Colon (tissue), 2 donors: ENCODE data around the gene NFATC2.

Experiments
- FAIRE-seq: peaks from 2 replicates; lab custom pipeline; 2012; peaks lifted over from hg19 to GRCh38; lab: Jason Lieb, UNC
- donor health status: control.
- donor health status: control.

NFATC2 gene

DNA sequence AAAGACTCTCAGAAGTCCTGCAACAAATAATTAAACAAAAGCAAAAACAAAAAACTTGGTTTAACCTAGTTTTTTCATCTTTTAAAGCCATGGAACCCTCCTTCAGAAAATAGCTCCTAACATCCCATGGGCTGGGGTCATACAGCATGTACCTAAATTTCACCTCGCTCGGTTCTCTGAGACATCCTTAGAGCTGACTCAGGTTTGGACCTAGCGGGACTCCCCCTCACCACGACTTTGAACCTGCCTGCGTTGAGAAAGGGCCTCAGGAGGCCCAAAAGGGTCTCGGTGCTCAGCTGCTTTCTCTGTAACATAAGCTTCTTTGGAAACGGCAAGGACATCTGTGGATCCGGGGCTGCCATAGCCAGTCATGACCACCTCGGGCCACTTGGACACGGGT is 112.8 kb downstream of the NFATC2 start:
- no peak for FAIRE-seq

DNA sequence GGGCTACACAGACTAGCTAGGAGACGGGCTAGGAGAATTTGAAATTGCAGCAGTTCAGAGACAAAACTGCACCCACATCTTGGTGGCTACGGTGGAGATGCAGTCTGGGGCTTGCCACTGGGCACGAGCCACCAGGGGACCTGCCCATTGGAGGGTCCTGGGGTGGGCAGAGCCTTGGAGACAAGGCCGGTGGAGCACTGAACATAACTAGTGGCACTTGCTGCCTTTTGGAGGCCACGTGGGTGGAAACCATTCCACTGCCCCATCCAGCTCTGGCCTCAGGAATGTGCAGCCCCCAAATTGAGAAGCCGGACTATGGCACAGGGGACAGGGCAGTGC is 113.4 kb downstream of the NFATC2 start:
- no peak for FAIRE-seq

DNA sequence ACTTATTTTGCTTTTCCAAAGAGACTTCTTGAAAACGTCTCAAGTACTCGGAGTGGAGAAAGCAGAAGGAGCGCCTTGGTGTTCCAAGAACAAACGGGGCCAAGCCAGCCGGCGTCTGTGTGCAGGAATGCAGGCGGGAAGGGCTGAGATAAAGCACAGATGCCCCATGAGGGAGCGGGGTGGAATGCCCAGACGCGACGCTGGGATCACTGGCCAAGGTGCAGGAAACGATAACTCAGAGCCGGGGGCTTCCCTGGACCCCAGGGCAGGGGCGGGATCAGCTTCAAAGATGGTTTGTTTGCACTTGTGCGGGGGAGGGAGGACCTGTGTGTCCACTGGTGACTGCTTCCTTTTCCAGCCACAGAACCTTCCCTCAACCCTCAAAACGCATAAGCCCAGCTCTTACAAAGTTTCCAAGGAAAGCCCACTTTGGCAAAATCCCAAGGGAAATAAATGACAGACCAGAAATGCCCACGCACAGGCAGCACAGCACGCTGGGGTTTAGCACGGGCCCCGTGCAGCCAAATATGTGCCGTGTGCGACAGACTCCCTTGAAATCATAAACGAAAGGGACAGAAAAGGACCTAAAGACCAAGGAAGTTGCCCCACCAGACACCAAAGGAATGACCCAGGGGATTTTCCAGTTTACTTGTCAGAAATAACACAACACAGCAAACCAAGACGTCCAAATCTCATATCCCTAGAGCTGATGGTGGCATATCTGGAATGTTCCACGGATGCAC is 113.9 kb downstream of the NFATC2 start:
- FAIRE-seq, result no peak

DNA sequence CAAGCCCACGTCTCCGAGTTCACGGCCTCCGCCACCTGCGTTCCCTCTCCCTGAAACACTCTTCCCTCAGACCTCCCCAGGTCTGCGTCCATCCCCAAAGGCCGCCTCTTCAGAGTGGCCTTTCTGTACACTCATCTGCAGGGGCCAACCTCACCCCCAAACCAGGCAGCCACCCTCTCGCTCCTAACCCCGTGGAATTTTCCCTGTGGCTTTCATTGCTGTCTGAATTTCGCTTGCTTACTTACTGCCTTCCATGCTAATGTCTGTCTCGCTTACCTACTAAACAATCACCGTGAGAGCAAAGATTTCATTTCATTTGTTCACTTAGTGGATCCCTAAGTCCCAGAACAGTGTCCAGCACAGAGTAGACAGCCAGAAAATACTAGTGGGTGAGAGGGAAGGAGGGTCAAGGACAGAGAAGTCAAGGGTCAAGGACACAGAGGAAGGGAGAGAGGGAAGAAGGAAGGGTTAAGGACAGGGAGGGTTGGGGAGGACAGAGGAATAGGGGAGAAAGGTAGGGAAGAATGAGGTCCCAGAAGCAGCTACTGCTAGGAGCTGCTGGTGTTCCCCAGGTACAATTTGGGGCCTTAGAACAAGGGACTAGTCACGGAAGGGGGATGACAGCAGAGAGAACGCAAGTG is 114.7 kb downstream of the NFATC2 start:
- FAIRE-seq, result no peak

DNA sequence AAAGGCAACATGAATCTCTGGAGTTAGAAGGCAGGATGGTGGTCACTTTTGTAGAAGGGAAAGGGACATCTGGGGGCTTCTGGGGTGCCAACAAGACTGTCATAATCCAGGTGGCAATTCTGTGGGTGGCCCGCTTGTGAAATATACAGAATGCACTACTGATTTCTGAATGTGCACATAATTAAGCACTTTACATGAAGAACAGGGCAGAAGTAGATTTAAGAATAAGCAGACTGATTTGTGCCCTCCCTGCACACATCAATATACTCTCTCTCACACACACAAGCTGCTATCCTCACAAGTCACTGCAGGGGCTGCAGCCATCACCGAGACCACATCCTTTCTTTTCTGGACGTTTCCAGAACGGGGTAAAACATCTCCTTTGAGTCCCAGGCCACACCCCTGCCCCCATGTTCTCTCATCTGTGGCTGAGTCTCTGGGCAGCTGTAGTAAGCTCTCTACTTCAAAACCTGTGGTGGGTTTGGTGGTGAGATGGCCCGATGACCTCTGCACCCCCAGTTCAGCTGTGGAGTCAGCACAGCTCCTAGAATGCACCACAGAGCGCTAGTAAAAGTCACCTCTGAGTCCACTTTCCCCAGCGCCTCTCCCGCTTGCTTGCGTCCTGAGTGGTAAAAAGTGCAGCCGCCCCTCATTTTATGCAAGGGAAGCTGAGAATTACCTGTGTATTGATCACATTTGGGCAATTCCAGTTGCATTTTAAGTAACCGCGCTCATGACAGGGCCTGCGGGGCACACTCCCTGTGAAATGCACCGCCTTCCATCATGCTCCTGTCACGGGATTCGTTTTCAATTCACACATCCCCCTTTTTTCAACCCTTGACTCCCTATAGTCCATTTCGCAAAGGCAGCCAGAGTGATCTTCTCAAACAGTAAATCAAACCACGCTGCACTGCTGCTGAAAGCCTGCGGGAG is 115.5 kb downstream of the NFATC2 start:
- FAIRE-seq, result no peak

DNA sequence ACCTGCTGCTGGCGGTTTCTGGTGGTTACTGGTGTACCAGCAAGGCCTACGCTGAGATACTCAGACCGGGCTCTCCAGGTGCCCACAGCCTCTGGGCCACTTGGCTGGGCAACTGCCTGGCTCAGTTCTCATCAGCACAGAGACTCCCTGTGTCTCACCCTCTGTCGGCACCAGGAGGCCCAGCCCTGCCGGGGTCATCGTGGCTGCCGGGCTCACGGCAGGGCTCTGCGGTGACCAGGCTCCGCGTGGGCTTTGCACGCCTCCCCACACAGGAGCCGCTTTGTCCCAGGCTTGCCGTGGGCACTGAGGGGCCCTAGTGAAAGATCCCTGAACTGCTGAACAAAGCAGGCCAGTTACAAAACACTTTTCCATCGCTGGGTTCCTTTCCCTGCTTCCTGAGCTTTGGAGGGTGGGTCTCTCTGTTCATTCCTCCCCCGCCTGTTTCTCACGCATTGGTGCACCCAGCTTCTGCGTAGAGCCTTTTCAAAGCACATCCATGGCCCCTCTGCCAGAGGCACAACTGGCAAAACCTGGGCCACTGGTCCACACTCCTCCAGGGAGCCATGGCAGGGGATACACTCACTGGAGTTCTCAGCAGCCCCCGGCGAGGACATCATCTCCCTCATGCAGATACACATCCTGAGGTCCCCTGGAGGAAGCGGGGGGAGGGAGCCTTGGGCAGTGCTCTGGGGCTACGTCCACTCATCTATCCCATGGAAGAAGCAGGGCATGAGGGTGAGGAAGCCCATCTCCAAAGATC is 117.0 kb downstream of the NFATC2 start:
- FAIRE-seq, result no peak

DNA sequence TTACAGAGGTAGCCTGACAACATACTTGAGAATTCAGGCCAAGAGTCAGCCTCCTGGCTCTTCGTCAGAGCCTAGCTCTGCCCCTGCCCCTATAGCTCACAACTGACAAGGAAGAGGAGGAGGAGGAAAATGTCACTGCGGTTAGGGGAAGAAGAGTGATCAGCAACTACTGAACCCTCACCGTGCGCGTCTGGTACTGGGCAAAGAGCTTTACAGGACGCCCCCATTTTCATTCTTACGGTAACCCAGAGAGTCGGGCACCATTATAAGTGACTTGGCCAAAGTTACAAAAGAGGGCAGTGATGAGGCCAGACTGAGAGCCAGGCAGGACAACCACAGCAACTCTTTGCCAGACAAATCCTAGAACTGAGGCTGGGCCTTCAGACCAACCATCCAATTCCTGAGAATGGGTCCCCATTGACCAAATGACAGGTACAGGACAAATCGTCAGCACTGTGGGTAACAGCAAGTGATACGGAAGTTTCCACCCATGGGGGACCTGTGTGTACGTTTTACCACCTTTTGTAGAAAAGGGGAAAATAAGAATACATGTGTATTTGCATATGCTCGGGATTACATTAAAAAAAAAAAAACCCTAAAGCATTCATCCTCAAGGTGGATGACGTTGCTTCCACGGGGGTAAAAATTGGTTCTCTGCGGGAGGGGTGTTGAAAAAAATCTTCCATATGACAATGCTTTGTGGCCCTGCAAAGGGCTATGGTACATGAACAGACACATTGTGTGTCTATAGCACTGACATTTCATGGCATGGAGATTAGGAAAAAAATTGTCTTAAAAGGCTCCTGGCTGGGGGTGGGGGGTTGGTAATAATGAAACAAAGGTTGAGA is 118.0 kb downstream of the NFATC2 start:
- FAIRE-seq, result no peak

DNA sequence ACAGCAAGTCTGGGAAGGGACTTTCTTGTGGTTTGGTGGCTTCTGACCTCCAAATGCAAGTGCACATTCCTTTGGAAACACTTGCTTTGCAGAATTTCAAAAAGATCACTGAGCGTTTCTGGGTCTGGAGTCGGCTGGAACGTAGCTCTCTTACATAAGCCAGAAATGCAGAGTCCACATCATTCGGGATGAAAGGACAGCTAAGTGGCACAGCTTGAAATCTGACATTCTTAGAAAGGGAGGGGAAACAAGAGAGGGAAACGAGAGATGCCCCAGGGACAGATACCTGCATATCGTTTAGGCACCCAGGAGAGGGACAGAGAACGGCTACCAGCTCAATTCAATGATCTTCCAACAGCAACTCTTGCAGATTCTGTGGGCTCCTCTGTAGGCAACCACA is 118.7 kb downstream of the NFATC2 start:
- no peak for FAIRE-seq

DNA sequence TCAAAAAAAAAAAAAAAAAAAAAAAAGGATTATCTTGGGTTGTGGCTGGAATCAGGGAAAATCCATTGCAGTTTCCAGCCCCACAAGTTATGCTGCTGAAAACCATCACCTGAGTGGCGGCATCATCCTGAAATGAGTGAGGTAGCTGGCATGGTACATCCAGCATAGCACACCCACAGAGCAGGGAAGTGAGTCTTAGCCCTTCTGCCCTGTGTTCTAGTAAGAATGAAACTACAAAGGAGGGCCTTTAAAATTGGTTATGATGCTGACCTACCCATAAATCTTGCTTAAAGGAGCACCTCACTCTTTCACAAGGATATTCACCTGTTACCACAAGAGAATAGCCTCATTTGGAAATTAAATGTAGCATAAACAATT is 119.2 kb downstream of the NFATC2 start:
- FAIRE-seq, result no peak

DNA sequence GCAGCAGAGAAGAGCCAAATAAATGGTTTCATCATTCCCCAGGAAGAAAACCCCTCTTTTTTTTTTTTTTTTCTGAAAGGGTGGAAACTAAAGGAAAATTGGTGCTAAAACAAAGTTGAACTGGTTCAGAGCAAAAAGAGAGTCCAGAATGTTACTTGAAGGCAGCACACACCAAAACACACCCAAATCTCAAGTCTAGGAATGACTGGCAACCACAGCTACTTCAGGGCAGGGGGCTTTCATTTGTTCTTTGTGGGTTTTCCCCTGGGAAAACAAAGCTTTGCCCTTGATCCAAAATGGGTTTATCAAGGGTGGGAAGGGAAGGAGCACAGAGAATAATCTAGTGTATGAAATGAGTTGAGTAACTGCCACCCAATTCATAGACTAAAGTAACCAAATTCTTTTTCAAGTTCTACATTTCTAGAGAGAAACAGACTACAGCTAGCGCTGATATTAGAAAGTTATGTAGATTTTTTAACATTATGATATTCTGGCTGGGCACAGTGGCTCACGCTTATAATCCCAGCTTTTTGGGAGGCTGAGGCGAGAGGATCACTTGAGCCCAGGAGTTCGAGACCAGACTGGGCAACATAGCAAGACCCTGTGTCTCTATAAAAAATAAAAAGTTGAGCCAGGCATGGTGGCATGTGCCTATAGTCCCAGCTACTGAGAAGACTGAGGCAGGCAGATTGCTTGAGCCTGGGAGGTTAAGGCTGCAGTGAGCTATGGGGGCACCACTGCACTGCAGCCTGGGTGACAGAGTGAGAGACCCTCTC is 119.8 kb downstream of the NFATC2 start:
- no peak for FAIRE-seq

DNA sequence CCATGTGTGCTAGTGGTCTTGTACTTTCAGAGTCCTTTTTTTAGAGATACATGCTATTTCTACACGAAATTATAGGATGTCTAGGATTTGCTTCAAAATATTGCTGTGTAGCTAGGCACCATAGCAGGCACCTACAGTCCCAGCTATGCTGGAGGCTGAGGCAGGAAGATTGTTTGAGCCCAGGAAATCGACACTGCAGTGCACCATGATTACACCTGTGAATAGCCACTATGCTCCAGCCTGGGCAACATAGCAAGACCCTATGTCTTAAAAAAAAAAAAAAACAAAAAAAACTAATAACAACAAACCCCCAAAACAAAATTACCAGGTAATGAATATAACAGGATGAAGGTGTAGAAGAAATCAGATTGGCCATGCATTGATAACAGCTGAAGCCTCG is 121.7 kb downstream of the NFATC2 start:
- FAIRE-seq, result no peak

DNA sequence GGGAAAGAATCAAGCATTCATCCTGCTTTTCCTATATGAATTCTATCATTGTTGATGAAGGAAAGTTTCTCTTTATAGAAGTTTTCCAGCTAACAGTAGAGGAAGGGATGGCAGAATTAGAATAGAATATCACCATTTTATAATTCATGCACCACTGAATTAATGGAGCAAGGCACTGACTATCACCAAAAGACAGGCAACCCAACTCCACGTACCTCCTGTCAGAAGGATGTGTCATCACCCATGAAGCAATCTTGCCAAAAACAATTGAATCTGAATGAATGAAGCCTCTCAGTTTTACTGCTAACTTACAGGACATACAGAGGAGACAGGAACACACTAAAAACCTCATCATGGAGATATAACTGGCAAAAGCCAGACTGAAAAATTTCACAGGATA is 122.4 kb downstream of the NFATC2 start:
- FAIRE-seq, result no peak

DNA sequence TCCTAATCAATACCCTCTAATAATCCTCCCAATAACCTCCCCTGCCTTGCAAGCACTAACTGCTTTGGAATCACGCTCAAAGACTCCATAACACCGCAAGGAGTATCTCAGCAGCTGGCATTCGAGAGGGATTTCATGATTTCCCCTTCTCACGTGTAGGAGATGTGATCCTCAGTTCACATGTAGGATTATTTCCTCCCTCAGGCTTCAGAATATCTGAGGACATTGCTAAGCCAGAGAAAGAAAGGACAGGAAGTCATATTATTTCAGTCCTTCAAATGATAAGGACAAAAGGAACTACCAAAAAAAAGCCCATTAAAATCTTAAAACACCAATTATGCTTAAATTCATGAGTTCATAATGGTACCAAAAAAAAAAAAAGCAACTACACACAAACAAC is 122.9 kb downstream of the NFATC2 start:
- FAIRE-seq, result no peak

DNA sequence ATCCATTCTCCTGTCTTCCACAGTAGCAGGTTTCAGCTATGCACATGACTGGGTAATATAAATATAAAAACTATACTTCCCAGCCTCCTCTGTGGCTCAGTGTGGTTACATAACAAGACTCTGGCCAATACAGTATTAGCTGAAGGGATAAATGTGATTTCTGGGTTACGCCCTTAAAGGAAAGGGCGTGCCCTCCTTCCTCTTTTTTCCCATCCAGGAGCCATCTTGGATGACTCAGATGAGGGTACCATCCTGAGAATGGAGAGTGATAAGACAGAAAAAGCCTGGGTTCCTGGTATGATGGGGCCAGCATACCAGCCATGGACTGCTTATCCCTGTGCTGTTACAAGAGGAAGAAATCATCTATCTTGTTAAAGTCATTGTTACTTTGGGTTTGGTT is 123.3 kb downstream of the NFATC2 start:
- no peak for FAIRE-seq

DNA sequence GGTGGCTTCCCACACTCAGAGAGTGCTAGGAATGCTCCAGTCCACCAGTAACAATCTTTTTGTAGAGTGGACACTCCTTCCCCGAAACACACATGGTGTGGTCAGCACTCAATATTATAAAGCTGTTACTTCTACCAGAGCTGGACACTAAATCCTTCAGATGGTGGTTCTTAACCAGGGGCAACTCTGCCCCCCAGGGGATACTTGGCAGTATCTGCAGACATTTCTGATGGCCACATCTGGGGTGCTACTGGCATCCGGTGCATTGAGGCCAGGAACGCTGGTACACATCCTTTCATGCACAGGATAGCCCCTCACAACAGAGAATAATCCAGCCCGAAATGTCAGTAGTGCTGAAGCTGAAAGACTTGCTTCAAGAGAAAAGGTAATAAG is 124.4 kb downstream of the NFATC2 start:
- FAIRE-seq, result no peak

DNA sequence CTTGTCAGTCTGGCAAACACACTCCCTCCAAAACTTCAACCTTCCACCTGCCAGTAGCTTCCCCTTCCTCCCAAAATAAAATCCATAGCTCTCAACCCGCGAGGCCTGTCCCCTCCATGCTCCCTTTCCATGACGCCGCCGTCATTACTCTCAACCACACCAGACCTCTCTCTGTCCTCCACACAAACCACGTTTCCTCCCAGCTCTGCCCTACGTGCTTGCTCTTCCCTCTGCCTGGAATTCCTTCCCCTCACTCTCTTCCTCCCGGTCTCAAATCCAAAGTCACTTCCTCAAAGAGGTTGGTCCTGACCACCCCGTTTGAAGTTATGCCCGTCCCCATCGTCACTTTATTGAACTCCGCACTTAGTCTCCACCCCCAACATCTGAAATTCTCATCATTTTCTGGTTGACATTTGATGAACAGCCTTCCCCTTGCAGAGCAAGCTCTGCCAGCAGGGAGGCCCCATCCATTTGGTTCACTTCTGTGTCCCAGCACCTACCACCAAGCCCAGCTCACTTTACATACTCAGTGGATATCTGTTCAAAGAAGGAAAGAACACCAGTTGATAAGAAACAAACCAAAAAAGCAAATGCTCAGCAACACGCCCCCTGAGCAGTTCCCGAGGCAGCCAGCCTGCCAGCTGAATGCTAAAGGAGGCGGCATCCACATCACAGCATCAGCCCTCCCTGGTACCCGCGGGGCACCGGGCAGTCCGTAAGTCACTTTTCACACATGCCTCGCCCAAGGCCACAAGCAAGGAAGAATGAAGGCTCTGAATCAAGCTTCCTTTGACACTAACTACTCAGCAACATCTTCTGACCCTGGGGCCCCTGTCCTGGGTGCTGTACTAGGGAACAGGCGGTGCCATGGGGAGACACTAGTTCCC is 125.0 kb downstream of the NFATC2 start:
- FAIRE-seq, result no peak

DNA sequence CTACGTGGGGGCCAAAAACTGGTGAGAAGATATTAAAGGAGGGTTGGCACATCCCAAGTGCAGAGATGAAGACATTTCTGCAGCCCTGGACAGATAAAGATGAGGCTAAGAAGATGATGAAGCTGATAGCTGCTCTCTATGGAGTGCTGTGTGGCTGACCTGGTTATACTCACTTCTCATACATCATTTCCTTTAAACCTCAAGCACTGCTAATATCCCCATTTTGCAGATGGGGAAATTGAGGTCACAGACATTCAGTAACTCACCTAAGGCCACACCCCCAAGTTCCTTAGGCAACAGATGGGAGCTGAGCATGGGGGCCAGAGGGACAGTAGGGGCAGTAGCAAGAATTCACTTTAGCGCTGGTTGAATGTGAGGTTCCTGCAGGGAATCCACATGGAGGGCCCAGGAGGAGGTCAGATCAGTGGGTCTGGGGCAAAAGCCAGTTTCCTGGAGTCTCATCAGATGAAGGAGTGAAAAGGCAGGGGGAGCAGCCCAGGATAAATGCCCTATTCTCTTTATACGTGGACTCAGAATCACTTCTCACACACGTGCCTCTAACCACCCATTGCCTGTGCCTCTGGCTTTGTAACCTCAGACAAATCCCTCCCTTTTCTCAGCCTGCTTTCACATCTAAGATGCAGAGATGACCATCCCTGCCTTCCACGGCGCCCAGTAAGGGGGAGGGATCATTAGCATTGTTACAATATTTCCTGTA is 125.8 kb downstream of the NFATC2 start:
- FAIRE-seq, result no peak

DNA sequence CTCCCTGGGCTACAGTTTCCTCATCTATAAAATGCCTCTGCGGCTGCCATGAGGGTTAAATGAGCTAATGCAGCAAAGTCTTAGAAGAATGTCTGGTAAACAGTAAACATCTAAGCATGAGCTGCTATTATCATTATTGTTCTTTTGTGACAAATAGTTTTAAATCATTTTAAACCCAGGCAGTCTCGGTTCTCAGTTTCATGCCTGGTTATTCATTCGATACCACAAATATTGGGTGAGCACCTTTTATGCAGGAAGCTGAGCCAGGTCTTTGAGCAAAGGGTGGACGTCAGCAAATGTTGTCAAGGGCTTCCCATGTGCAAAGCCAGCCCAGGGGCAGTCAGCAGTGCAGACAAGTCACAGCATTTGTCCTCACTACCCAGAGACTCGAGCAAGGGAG is 128.7 kb downstream of the NFATC2 start:
- no peak for FAIRE-seq

DNA sequence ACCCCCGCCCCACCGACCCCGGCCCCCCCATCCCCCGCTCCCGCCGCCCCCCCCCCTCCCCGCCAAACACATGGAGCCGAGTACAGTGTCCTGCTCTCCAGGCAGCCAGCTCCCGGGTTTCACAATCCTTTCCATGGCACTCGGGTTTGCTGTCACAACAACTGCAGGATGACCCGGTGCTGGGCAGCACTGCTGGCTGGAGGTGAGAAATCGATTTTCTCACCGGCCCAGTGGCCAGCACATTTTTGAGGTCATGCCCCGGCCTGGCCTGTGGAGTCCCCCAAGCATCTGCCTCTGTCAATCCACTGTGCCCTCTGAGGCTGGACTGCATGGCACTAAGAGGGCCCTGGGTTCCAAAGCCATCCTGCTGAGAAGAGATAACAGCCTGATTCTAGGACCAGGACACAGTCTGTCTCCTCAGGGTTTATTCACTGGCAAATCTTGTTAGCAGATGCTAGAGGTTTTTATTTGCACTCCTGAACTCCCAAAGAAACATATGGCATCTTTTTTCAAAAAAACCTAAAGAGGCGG is 129.5 kb downstream of the NFATC2 start:
- no peak for FAIRE-seq
